Thyroid gland (tissue), 4 donors: ENCODE results near the gene SNX10.

Experiments
- POLR2A ChIP-seq, 2 donors: fragments of 450-650 bp; IDR thresholded peaks; one replicate each; pipeline ENCODE4 v1.6.1; 2017; ENCODE audit warnings: antibody characterized with exemption in 2 of 2, mild to moderate bottlenecking in 2 of 2, moderate library complexity in 1 of 2
- TF ChIP-seq, protein P1 (sequence below), 6 experiments: fragments of 200-600 bp in 3 of 6; fragments of 450-650 bp in 3 of 6; sonication (generic) in 3 of 6; IDR thresholded peaks; one replicate each; pipeline ENCODE4 v1.5.1; 2016 to 2019; ENCODE audit warnings: antibody characterized with exemption in 6 of 6, mild to moderate bottlenecking in 2 of 6, inconsistent platforms in 1 of 6, moderate library complexity in 1 of 6

DNA sequence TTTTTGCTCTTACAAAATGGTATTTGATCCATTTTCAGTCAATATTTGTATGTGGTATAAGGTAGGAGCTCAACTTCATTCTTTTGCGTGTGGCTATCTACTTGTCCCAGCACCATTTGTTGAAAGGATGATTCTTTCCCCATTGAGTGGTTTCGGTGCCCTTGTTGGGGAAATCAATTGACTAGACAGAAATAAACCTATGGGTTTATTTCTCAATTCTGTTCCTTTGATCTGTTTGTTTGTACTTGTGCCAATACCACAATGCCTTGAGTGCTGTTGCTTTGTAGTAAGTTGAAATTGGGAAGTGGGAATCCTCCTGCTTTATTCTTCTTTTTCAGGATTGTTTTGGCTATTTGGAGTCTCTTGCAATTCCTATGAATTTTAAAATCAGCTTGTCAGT lies 41.0 kb downstream of the SNX10 start:
- TF ChIP-seq, protein P1, sequence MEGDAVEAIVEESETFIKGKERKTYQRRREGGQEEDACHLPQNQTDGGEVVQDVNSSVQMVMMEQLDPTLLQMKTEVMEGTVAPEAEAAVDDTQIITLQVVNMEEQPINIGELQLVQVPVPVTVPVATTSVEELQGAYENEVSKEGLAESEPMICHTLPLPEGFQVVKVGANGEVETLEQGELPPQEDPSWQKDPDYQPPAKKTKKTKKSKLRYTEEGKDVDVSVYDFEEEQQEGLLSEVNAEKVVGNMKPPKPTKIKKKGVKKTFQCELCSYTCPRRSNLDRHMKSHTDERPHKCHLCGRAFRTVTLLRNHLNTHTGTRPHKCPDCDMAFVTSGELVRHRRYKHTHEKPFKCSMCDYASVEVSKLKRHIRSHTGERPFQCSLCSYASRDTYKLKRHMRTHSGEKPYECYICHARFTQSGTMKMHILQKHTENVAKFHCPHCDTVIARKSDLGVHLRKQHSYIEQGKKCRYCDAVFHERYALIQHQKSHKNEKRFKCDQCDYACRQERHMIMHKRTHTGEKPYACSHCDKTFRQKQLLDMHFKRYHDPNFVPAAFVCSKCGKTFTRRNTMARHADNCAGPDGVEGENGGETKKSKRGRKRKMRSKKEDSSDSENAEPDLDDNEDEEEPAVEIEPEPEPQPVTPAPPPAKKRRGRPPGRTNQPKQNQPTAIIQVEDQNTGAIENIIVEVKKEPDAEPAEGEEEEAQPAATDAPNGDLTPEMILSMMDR (IDR thresholded peaks at IDR 0.05), result no peak
- TF ChIP-seq POLR2A (IDR thresholded peaks at IDR 0.05), result no peak
